A549 (cell line): ENCODE results near the gene ZBTB20. TPM values are rescaled to one million over a fixed set of nuclear protein-coding genes. Genes with fewer than 3 reads are reported as not detected.

Experiments used
- ATAC-seq, 2 experiments: fragments of 200-7000 bp in 1 of 2; fragments of >200 bp in 1 of 2; cut with Nextera tagmentation in 1 of 2; cut with Tn5 transposase in 1 of 2; 3 replicates each; pipeline versions ENCODE4 v1.8.0 to v1.9.1; 2018 to 2020; ENCODE audit warnings: mild to moderate bottlenecking in 1 of 2, moderate library complexity in 1 of 2
- CTCF ChIA-PET: fragments of 300-600 bp; sonication (Branson Sonifier 250); formaldehyde crosslinking; extraction: SDS; loops from one replicate; lab custom pipeline; 2021; ENCODE audit warnings: antibody characterized with exemption, inconsistent platforms; lab: Yijun Ruan, JAX
- POLR2A ChIA-PET: fragments of 350-600 bp; formaldehyde crosslinking; extraction: SDS; loops from one replicate; lab custom pipeline; 2021; ENCODE audit warnings: antibody characterized with exemption, inconsistent platforms; lab: Yijun Ruan, JAX
- DNase-seq, 2 experiments: peaks; one replicate each; pipeline versions ENCODE4 v3.0.0 to v3.0.0-alpha.2; 2011 to 2016; ENCODE audit warnings: low read depth in 1 of 2, low spot score in 1 of 2
- FAIRE-seq: peaks from 2 replicates; lab custom pipeline; 2011; peaks lifted over from hg19 to GRCh38; lab: Jason Lieb, UNC
- H3K27ac ChIP-seq, 2 experiments: fragments of >200 bp; sonication (Bioruptor Twin); formaldehyde crosslinking; 3 replicates each; pipeline ENCODE4 v1.5.1; 2016 to 2017
- H3K4me1 ChIP-seq: fragments of >200 bp; sonication (Bioruptor Twin); formaldehyde crosslinking; 3 replicates; pipeline ENCODE4 v1.6.1; 2016
- H3K4me2 ChIP-seq: fragments of >200 bp; sonication (Bioruptor Twin); formaldehyde crosslinking; 3 replicates; pipeline ENCODE4 v1.6.1; 2016
- H3K4me3 ChIP-seq: fragments of >200 bp; sonication (Bioruptor Twin); formaldehyde crosslinking; 3 replicates; pipeline ENCODE4 v1.5.1; 2016
- H3K9me3 ChIP-seq: fragments of >200 bp; sonication (Bioruptor Twin); formaldehyde crosslinking; 3 replicates; pipeline ENCODE4 v1.6.1; 2016
- CBX2 ChIP-seq: fragments of 200-600 bp; sonication (generic); IDR thresholded peaks from 2 replicates; pipeline ENCODE4 v1.6.1; 2016; ENCODE audit warnings: low read depth, mild to moderate bottlenecking, borderline replicate concordance
- CHD2 ChIP-seq: fragments of 150-350 bp; IDR thresholded peaks from 2 replicates; pipeline ENCODE4 v1.6.1; 2014; ENCODE audit warnings: low read length; ENCODE audit not compliant: partially characterized antibody
- E2F6 ChIP-seq: IDR thresholded peaks from 2 replicates; pipeline ENCODE4 v1.6.1; 2012; ENCODE audit warnings: low read depth, borderline replicate concordance
- FOSL2 ChIP-seq, 2 experiments: fragments of 450-650 bp in 1 of 2; fragments of >200 bp in 1 of 2; sonication (Bioruptor Twin) in 1 of 2; formaldehyde crosslinking; IDR thresholded peaks; 2 replicates each; pipeline versions ENCODE4 v1.5.0 to v1.6.1; 2016 to 2020; ENCODE audit warnings: mild to moderate bottlenecking in 1 of 2, moderate library complexity in 1 of 2
- GATA3 ChIP-seq: IDR thresholded peaks from 2 replicates; pipeline ENCODE4 v1.6.1; 2012; ENCODE audit warnings: borderline replicate concordance
- HDAC2 ChIP-seq: fragments of 200-600 bp; sonication (generic); IDR thresholded peaks from 2 replicates; pipeline ENCODE4 v1.6.1; 2016
- HEYL ChIP-seq: fragments of 250-450 bp; sonication (Bioruptor Pico); IDR thresholded peaks from 2 replicates; pipeline ENCODE4 v1.8.0; 2021; ENCODE audit warnings: mild to moderate bottlenecking, moderate library complexity
- HOXB13 ChIP-seq: fragments of 250-450 bp; sonication (Bioruptor Pico); IDR thresholded peaks from 2 replicates; pipeline ENCODE4 v1.5.0; 2020; ENCODE audit warnings: low read depth, mild to moderate bottlenecking, moderate library complexity
- JUN ChIP-seq, 2 experiments: fragments of >200 bp; sonication (Bioruptor Twin); formaldehyde crosslinking; IDR thresholded peaks; 2 replicates in 1 of 2; 3 replicates in 1 of 2; pipeline ENCODE4 v1.6.1; 2016 to 2017
- JUNB ChIP-seq: fragments of >200 bp; sonication (Bioruptor Twin); formaldehyde crosslinking; IDR thresholded peaks from 2 replicates; pipeline ENCODE4 v1.6.1; 2016
- KDM1A ChIP-seq: fragments of 200-600 bp; sonication (generic); IDR thresholded peaks from 2 replicates; pipeline ENCODE4 v1.6.1; 2016; ENCODE audit warnings: low read depth, mild to moderate bottlenecking
- KDM5A ChIP-seq: fragments of 200-600 bp; sonication (generic); IDR thresholded peaks from 2 replicates; pipeline ENCODE4 v1.6.1; 2016; ENCODE audit warnings: antibody characterized with exemption, mild to moderate bottlenecking
- MAFK ChIP-seq: fragments of 450-650 bp; IDR thresholded peaks from 2 replicates; pipeline ENCODE4 v1.6.1; 2014; ENCODE audit not compliant: partially characterized antibody
- MYC ChIP-seq: IDR thresholded peaks from 2 replicates; pipeline ENCODE4 v1.6.1; 2012; ENCODE audit warnings: mild to moderate bottlenecking, inconsistent platforms, low read length, improper control_type of control experiment, borderline replicate concordance
- NPAS2 ChIP-seq: fragments of 250-450 bp; sonication (Bioruptor Pico); IDR thresholded peaks from 2 replicates; pipeline ENCODE4 v1.8.0; 2022; ENCODE audit warnings: mild to moderate bottlenecking, moderate library complexity, borderline replicate concordance
- POLR2AphosphoS2 ChIP-seq: conservative IDR thresholded peaks from 2 replicates; pipeline ENCODE4 v1.6.1; 2012; ENCODE audit warnings: low read length, improper control_type of control experiment, inconsistent platforms
- RAD21 ChIP-seq, 2 experiments: fragments of >200 bp in 1 of 2; sonication (Bioruptor Twin) in 1 of 2; formaldehyde crosslinking in 1 of 2; IDR thresholded peaks in 1 of 2; conservative IDR thresholded peaks in 1 of 2; 2 replicates in 1 of 2; 3 replicates in 1 of 2; pipeline ENCODE4 v1.6.1; 2012 to 2018; ENCODE audit warnings: inconsistent platforms in 1 of 2
- RARB ChIP-seq: fragments of 250-450 bp; sonication (Bioruptor Pico); IDR thresholded peaks from 2 replicates; pipeline ENCODE4 v1.8.0; 2021; ENCODE audit warnings: mild to moderate bottlenecking, moderate library complexity
- SREBF2 ChIP-seq: fragments of 450-650 bp; IDR thresholded peaks from 2 replicates; pipeline ENCODE4 v1.6.1; 2014; ENCODE audit warnings: mild to moderate bottlenecking, moderate library complexity
- TFCP2L1 ChIP-seq: fragments of 250-450 bp; sonication (Bioruptor Pico); IDR thresholded peaks from 2 replicates; pipeline ENCODE4 v1.5.0; 2021; ENCODE audit warnings: mild to moderate bottlenecking
- TP53 ChIP-seq: fragments of 250-450 bp; sonication (Bioruptor Pico); IDR thresholded peaks from 2 replicates; pipeline ENCODE4 v1.5.0; 2021; ENCODE audit warnings: mild to moderate bottlenecking, moderate library complexity
- ZC3H11A ChIP-seq: fragments of 450-650 bp; IDR thresholded peaks from 2 replicates; pipeline ENCODE4 v1.6.1; 2014; ENCODE audit warnings: antibody characterized with exemption, mild to moderate bottlenecking
- WGBS: methylation state at CpG from one replicate; pipeline ENCODE4 v1.1.6; 2017; ENCODE audit errors: missing lambda C conversion rate; 5-methylcytosine and 5-hydroxymethylcytosine counted together
- polyA plus RNA-seq, 4 experiments: library from polyadenylated mRNA; depleted of rRNA in 3 of 4; stranded (reverse); fragments of >200 nt; fragmentation: RNase III in 1 of 4; extraction: RNeasy Plus Mini Kit Qiagen cat#74134 plus additional on column Dnase treatment in 1 of 4; gene quantifications; 2 replicates in 3 of 4; 3 replicates in 1 of 4; pipeline ENCODE4 v1.2.3, GENCODE V29; 2011 to 2017
- TF ChIP-seq, protein P1 (sequence below): fragments of 200-600 bp; sonication (generic); IDR thresholded peaks from 2 replicates; pipeline ENCODE4 v1.6.1; 2016; ENCODE audit warnings: antibody characterized with exemption, mild to moderate bottlenecking, moderate library complexity
- TF ChIP-seq, protein P2 (sequence below): IDR thresholded peaks from 2 replicates; pipeline ENCODE4 v1.6.1; 2012

ZBTB20 gene
- polyA plus RNA-seq, 2 of the 4 experiments (the other 2 are of a cell fraction) = 0.85 to 5.0 TPM

GRCh38 chr3:114830652-114831051 is 316.4 kb downstream of the ZBTB20 start:
- no peak for FAIRE-seq
- no peak for DNase-seq
- WGBS = 93% methylated on average over 4 of the region's 4 CpGs
- Histone ChIP-seq H3K27ac (no peak overlapping the region), H3K4me2 (no peak overlapping the region), H3K9me3 (no peaks in the 10 kb centered on the region), H3K4me3 (no peak overlapping the region), H3K4me1 (no peaks in the 10 kb centered on the region)
- POLR2A ChIA-PET = no interaction called here
- no peak for ATAC-seq
- TF ChIP-seq RARB (no peak), CBX2 (no peak), TP53 (CRISPR knock-in tag) (no peak), JUN (IDR thresholded peaks at IDR 0.05) (no peak), HDAC2 (no peak), TFCP2L1 (CRISPR knock-in tag) (no peak), POLR2AphosphoS2 (no peak), CHD2 (no peak), RAD21 (conservative IDR thresholded peaks at IDR 0.05 in 1 of 2, IDR thresholded peaks at IDR 0.05 in 1 of 2) (no peak), NPAS2 (no peak), MAFK (no peak), SREBF2 (no peak), HEYL (no peak), JUNB (no peak), MYC (no peak), KDM1A (no peak)
- TF ChIP-seq, protein P1, sequence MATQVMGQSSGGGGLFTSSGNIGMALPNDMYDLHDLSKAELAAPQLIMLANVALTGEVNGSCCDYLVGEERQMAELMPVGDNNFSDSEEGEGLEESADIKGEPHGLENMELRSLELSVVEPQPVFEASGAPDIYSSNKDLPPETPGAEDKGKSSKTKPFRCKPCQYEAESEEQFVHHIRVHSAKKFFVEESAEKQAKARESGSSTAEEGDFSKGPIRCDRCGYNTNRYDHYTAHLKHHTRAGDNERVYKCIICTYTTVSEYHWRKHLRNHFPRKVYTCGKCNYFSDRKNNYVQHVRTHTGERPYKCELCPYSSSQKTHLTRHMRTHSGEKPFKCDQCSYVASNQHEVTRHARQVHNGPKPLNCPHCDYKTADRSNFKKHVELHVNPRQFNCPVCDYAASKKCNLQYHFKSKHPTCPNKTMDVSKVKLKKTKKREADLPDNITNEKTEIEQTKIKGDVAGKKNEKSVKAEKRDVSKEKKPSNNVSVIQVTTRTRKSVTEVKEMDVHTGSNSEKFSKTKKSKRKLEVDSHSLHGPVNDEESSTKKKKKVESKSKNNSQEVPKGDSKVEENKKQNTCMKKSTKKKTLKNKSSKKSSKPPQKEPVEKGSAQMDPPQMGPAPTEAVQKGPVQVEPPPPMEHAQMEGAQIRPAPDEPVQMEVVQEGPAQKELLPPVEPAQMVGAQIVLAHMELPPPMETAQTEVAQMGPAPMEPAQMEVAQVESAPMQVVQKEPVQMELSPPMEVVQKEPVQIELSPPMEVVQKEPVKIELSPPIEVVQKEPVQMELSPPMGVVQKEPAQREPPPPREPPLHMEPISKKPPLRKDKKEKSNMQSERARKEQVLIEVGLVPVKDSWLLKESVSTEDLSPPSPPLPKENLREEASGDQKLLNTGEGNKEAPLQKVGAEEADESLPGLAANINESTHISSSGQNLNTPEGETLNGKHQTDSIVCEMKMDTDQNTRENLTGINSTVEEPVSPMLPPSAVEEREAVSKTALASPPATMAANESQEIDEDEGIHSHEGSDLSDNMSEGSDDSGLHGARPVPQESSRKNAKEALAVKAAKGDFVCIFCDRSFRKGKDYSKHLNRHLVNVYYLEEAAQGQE = no peak
- TF ChIP-seq, protein P2, sequence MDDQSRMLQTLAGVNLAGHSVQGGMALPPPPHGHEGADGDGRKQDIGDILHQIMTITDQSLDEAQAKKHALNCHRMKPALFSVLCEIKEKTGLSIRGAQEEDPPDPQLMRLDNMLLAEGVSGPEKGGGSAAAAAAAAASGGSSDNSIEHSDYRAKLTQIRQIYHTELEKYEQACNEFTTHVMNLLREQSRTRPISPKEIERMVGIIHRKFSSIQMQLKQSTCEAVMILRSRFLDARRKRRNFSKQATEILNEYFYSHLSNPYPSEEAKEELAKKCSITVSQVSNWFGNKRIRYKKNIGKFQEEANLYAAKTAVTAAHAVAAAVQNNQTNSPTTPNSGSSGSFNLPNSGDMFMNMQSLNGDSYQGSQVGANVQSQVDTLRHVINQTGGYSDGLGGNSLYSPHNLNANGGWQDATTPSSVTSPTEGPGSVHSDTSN = no peak
- CTCF ChIA-PET = interaction anchor here (1.0 kb wide), 1 partner anchor 211 kb away, joined by 3 read pairs; no protein-coding TSS in a partner anchor

GRCh38 chr3:114829783-114830182 is 317.3 kb downstream of the ZBTB20 start:
- no peaks in the 10 kb centered on the region for H3K4me1 ChIP-seq
- H3K27ac ChIP-seq = no peak overlapping the region
- H3K9me3 ChIP-seq = no peaks in the 10 kb centered on the region
- no peak for TF ChIP-seq GATA3
- TF ChIP-seq, protein P1 = no peak
- no peak for TF ChIP-seq CBX2
- no peak for TF ChIP-seq FOSL2 (IDR thresholded peaks at IDR 0.05)
- no peak for TF ChIP-seq FOSL2 (CRISPR knock-in tag; IDR thresholded peaks at IDR 0.05)
- TF ChIP-seq E2F6 = no peak
- TF ChIP-seq ZC3H11A = no peak
- TF ChIP-seq HOXB13 (CRISPR knock-in tag) = no peak
- TF ChIP-seq KDM1A = no peak
- TF ChIP-seq RARB = no peak
- TF ChIP-seq KDM5A = no peak
- no peak for TF ChIP-seq SREBF2
- DNase-seq (no peak), FAIRE-seq (peak; percentile 74), ATAC-seq (no peak)
- ChIA-PET POLR2A (no interaction called here), CTCF (interaction anchor here (1.0 to 2.1 kb wide), 2 partner anchors 212 to 262 kb away, joined by 3 to 8 read pairs; no protein-coding TSS in a partner anchor)
- H3K4me2 ChIP-seq = no peak overlapping the region
- 85% methylated on average over 2 of the region's 2 CpGs for WGBS
- H3K4me3 ChIP-seq = no peak overlapping the region
